ENCODE measurements around the gene MAN2A2. TPM values are rescaled to one million over a fixed set of nuclear protein-coding genes. Genes with fewer than 3 reads are reported as not detected.
A peak's percentile ranks its signal among the peaks of the same experiment; 100 is the strongest.

The MAN2A2 gene
- total and polyA plus RNA-seq, 9 of the 15 experiments (the other 6 are each of a cell fraction or from before 2014, with no cell fraction given) = 7.3 to 151 (median 43.4) TPM

GRCh38 chr15:90873998-90874605 lies 29.0 kb upstream of the MAN2A2 start:
- ChIA-PET CTCF (ENCODE audit: low intra/inter-chr PET ratio) (no interaction called here), POLR2A (interaction anchor here (0.6 to 2.0 kb wide), 8 partner anchors 7 to 1297 kb away, joined by 3 to 6 read pairs (median 4); no protein-coding TSS in a partner anchor)
- Histone ChIP-seq H3K9me3 (replicated peaks; ENCODE audit: control insufficient read depth, insufficient read depth, low read depth, low read length) (no peaks in the 10 kb centered on the region), H3K36me3 (ENCODE audit: control insufficient read depth, insufficient read depth, low read length) (peaks cover 60% of the 10 kb centered on the region), H4K20me1 (replicated peaks; ENCODE audit: control insufficient read depth, insufficient read depth, low read length) (peaks cover 12% of the 10 kb centered on the region; the same call in 1 of the 2 replicates), H3K79me2 (ENCODE audit: control insufficient read depth, insufficient read depth, low read length) (peaks cover 68% of the 10 kb centered on the region), H3K4me3 (peak overlapping the region; percentile 78), H3K9ac (ENCODE audit: insufficient read depth in 1 of 2, low read depth in 2 of 2, low read length in 2 of 2) (peak overlapping the region; percentile 95 to 96), H3K4me2 (ENCODE audit: insufficient read depth, low read length) (peak overlapping the region; percentile 91), H2AFZ (ENCODE audit: low read depth, low read length) (no peak overlapping the region), H3K9me1 (ENCODE audit: control insufficient read depth, insufficient read depth, low read length) (no peaks in the 10 kb centered on the region), H3K4me1 (replicated peaks in 1 of 2; ENCODE audit: control insufficient read depth in 2 of 2, insufficient read depth in 2 of 2, low read length in 2 of 2) (peaks cover 35 to 64% of the 10 kb centered on the region in 2 experiments), H3K27me3 (ENCODE audit: control insufficient read depth in 2 of 2, insufficient read depth in 2 of 2, low read length in 2 of 2) (no peaks in the 10 kb centered on the region), H3K27ac (ENCODE audit: extremely low read depth, low read depth, low read length) (peak overlapping the region; percentile 96)
- ATAC-seq (peak; percentile 10), FAIRE-seq (no peak), DNase-seq (ENCODE audit: extremely low read depth in 1 of 4, low spot score in 3 of 4) (peak; percentile 48 to 80 (median 55))
- in situ Hi-C loops (cut with MboI) (no loop called here), intact Hi-C loops (cut with micrococcal nuclease) (loop anchor here (5.0 kb wide), 3 partner anchors 52 to 222 kb away; partner anchors contain the start of gene BLM)
- 12% methylated on average over 15 of the region's 15 CpGs for WGBS (ENCODE audit: insufficient coverage, low coverage, missing lambda C conversion rate)
- BruUV-seq (replicated peaks) = no TSS peak
- TF ChIP-seq CEBPG (CRISPR knock-in tag; IDR thresholded peaks at IDR 0.05) (peak; percentile 67; the same call in 1 of the 2 replicates), CEBPG (tag; conservative IDR thresholded peaks at IDR 0.05 in 1 of 2, IDR thresholded peaks at IDR 0.05 in 1 of 2) (peak; percentile 49 to 57; a peak in 3 of 4 replicates), MTA3 (IDR thresholded peaks at IDR 0.05; ENCODE audit: borderline replicate concordance) (0 out of 2 replicates have a peak, but pooled peaks have one; percentile 43), VEZF1 (CRISPR knock-in tag; IDR thresholded peaks at IDR 0.05) (peak; percentile 38), MYNN (IDR thresholded peaks at IDR 0.05) (0 out of 2 replicates have a peak, but pooled peaks have one; percentile 20), MYNN (CRISPR knock-in tag; IDR thresholded peaks at IDR 0.05) (no peak), POLR2AphosphoS5 (IDR thresholded peaks at IDR 0.05; ENCODE audit: control insufficient read depth, insufficient read depth, low read depth, low read length) (peak; percentile 35; the same call in 1 of the 2 replicates), DPF2 (IDR thresholded peaks at IDR 0.05) (peak; percentile 32; the same call in 1 of the 2 replicates), CBFA2T2 (conservative IDR thresholded peaks at IDR 0.05) (0 out of 2 replicates have a peak, but pooled peaks have one; percentile 4), ZNF766 (CRISPR knock-in tag; conservative IDR thresholded peaks at IDR 0.05) (no peak), ILK (tag; IDR thresholded peaks at IDR 0.05; ENCODE audit: borderline replicate concordance, low read depth) (no peak), TEAD4 (IDR thresholded peaks at IDR 0.05; ENCODE audit: low read length) (peak; percentile 30; the same call in 1 of the 2 replicates), TEAD4 (CRISPR knock-in tag; IDR thresholded peaks at IDR 0.05; ENCODE audit: borderline replicate concordance) (no peak), COPS2 (conservative IDR thresholded peaks at IDR 0.05) (no peak), HMGN3 (IDR thresholded peaks at IDR 0.05; ENCODE audit: borderline replicate concordance, extremely low read depth, insufficient read length, low read depth, low read length) (peak; percentile 66), ZBTB7A (IDR thresholded peaks at IDR 0.05; ENCODE audit: borderline replicate concordance, control insufficient read depth, low read depth, low read length) (peak; percentile 87)
- TF ChIP-seq, protein P1, sequence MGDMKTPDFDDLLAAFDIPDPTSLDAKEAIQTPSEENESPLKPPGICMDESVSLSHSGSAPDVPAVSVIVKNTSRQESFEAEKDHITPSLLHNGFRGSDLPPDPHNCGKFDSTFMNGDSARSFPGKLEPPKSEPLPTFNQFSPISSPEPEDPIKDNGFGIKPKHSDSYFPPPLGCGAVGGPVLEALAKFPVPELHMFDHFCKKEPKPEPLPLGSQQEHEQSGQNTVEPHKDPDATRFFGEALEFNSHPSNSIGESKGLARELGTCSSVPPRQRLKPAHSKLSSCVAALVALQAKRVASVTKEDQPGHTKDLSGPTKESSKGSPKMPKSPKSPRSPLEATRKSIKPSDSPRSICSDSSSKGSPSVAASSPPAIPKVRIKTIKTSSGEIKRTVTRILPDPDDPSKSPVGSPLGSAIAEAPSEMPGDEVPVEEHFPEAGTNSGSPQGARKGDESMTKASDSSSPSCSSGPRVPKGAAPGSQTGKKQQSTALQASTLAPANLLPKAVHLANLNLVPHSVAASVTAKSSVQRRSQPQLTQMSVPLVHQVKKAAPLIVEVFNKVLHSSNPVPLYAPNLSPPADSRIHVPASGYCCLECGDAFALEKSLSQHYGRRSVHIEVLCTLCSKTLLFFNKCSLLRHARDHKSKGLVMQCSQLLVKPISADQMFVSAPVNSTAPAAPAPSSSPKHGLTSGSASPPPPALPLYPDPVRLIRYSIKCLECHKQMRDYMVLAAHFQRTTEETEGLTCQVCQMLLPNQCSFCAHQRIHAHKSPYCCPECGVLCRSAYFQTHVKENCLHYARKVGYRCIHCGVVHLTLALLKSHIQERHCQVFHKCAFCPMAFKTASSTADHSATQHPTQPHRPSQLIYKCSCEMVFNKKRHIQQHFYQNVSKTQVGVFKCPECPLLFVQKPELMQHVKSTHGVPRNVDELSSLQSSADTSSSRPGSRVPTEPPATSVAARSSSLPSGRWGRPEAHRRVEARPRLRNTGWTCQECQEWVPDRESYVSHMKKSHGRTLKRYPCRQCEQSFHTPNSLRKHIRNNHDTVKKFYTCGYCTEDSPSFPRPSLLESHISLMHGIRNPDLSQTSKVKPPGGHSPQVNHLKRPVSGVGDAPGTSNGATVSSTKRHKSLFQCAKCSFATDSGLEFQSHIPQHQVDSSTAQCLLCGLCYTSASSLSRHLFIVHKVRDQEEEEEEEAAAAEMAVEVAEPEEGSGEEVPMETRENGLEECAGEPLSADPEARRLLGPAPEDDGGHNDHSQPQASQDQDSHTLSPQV (IDR thresholded peaks at IDR 0.05) = peak; percentile 59; the same call in 1 of the 2 replicates
